ENCODE measurements around the gene SORCS1.

The SORCS1 gene

GRCh38 chr10:106830006-106830405, 334.5 kb downstream of the SORCS1 start:
- H3K9me3 ChIP-seq (replicated peaks; ENCODE audit: insufficient read depth, low read length), result no peaks in the 10 kb centered on the region
- H4K20me1 ChIP-seq (ENCODE audit: insufficient read depth, low read length), result no peaks in the 10 kb centered on the region
- H3K9me2 ChIP-seq (replicated peaks; ENCODE audit: insufficient read depth, low read length), result no peaks in the 10 kb centered on the region
- no peak for DNase-seq
- no peaks in the 10 kb centered on the region for H3K4me1 ChIP-seq (ENCODE audit: low read length)
- H3K27ac ChIP-seq (ENCODE audit: low read length), result no peak overlapping the region
- H3K9ac ChIP-seq (ENCODE audit: low read length), result no peak overlapping the region
- no peaks in the 10 kb centered on the region for H3F3A ChIP-seq (ENCODE audit: insufficient read depth, low read length)
- no peak for TF ChIP-seq EZH2phosphoT487 (IDR thresholded peaks at IDR 0.05; ENCODE audit: low read length)
- H3K4me3 ChIP-seq (ENCODE audit: low read length), result no peak overlapping the region
- H2AFZ ChIP-seq (ENCODE audit: low read length), result no peak overlapping the region
- H3K27me3 ChIP-seq (replicated peaks; ENCODE audit: insufficient read depth, low read length), result no peaks in the 10 kb centered on the region
- H3K36me3 ChIP-seq (replicated peaks; ENCODE audit: insufficient read depth, low read length), result no peaks in the 10 kb centered on the region
- no peak overlapping the region for H3K4me2 ChIP-seq (ENCODE audit: low read depth, low read length)
- no peaks in the 10 kb centered on the region for H3K79me2 ChIP-seq (ENCODE audit: low read length)

- Histone ChIP-seq H3K36me3 (replicated peaks; ENCODE audit: insufficient read depth, low read length) (no peaks in the 10 kb centered on the region), H3K27me3 (replicated peaks; ENCODE audit: insufficient read depth, low read length) (no peaks in the 10 kb centered on the region), H3K4me3 (ENCODE audit: low read length) (no peak overlapping the region), H2AFZ (ENCODE audit: low read length) (no peak overlapping the region), H3K4me1 (ENCODE audit: low read length) (no peaks in the 10 kb centered on the region), H3K4me2 (ENCODE audit: low read depth, low read length) (no peak overlapping the region), H3K9ac (ENCODE audit: low read length) (no peak overlapping the region), H3F3A (ENCODE audit: insufficient read depth, low read length) (no peaks in the 10 kb centered on the region), H3K9me3 (replicated peaks; ENCODE audit: insufficient read depth, low read length) (no peaks in the 10 kb centered on the region), H3K9me2 (replicated peaks; ENCODE audit: insufficient read depth, low read length) (no peaks in the 10 kb centered on the region), H4K20me1 (ENCODE audit: insufficient read depth, low read length) (no peaks in the 10 kb centered on the region), H3K79me2 (ENCODE audit: low read length) (no peaks in the 10 kb centered on the region), H3K27ac (ENCODE audit: low read length) (no peak overlapping the region)
- TF ChIP-seq CTCF (IDR thresholded peaks at IDR 0.05; ENCODE audit: low read length) (no peak), EZH2phosphoT487 (IDR thresholded peaks at IDR 0.05; ENCODE audit: low read length) (no peak), EZH2 (optimal IDR thresholded peaks at IDR 0.05; ENCODE audit: low read depth, low read length) (no peak)
- no peak for DNase-seq
Measured at GRCh38 chr10:106826716-106827115, 337.8 kb downstream of the SORCS1 start.

- no peak overlapping the region for H2AFZ ChIP-seq (ENCODE audit: low read length)
- H3K27me3 ChIP-seq (replicated peaks; ENCODE audit: insufficient read depth, low read length), result no peaks in the 10 kb centered on the region
- DNase-seq, result no peak
- no peaks in the 10 kb centered on the region for H3K36me3 ChIP-seq (replicated peaks; ENCODE audit: insufficient read depth, low read length)
- no peaks in the 10 kb centered on the region for H3K9me3 ChIP-seq (replicated peaks; ENCODE audit: insufficient read depth, low read length)
- H3F3A ChIP-seq (ENCODE audit: insufficient read depth, low read length), result no peaks in the 10 kb centered on the region
- no peaks in the 10 kb centered on the region for H4K20me1 ChIP-seq (ENCODE audit: insufficient read depth, low read length)
- no peaks in the 10 kb centered on the region for H3K9me2 ChIP-seq (replicated peaks; ENCODE audit: insufficient read depth, low read length)
- no peak overlapping the region for H3K9ac ChIP-seq (ENCODE audit: low read length)
- H3K79me2 ChIP-seq (ENCODE audit: low read length), result no peaks in the 10 kb centered on the region
- no peak overlapping the region for H3K4me3 ChIP-seq (ENCODE audit: low read length)
- no peak overlapping the region for H3K27ac ChIP-seq (ENCODE audit: low read length)
- no peak for TF ChIP-seq EZH2phosphoT487 (IDR thresholded peaks at IDR 0.05; ENCODE audit: low read length)
- TF ChIP-seq EZH2 (optimal IDR thresholded peaks at IDR 0.05; ENCODE audit: low read depth, low read length), result no peak
- no peak for TF ChIP-seq CTCF (IDR thresholded peaks at IDR 0.05; ENCODE audit: low read length)
- no peaks in the 10 kb centered on the region for H3K4me1 ChIP-seq (ENCODE audit: low read length)
- no peak overlapping the region for H3K4me2 ChIP-seq (ENCODE audit: low read depth, low read length)
Measured at GRCh38 chr10:106825576-106826364, 338.7 kb downstream of the SORCS1 start.

GRCh38 chr10:106820579-106820978, 343.9 kb downstream of the SORCS1 start:
- Histone ChIP-seq H3K9ac (ENCODE audit: low read length) (no peak overlapping the region), H3K27ac (ENCODE audit: low read length) (no peak overlapping the region), H3F3A (ENCODE audit: insufficient read depth, low read length) (no peaks in the 10 kb centered on the region), H2AFZ (ENCODE audit: low read length) (no peak overlapping the region), H3K27me3 (replicated peaks; ENCODE audit: insufficient read depth, low read length) (no peaks in the 10 kb centered on the region), H3K9me3 (replicated peaks; ENCODE audit: insufficient read depth, low read length) (no peaks in the 10 kb centered on the region), H4K20me1 (ENCODE audit: insufficient read depth, low read length) (no peaks in the 10 kb centered on the region), H3K79me2 (ENCODE audit: low read length) (no peaks in the 10 kb centered on the region), H3K4me3 (ENCODE audit: low read length) (no peak overlapping the region), H3K4me2 (ENCODE audit: low read depth, low read length) (no peak overlapping the region), H3K9me2 (replicated peaks; ENCODE audit: insufficient read depth, low read length) (no peaks in the 10 kb centered on the region), H3K4me1 (ENCODE audit: low read length) (no peaks in the 10 kb centered on the region), H3K36me3 (replicated peaks; ENCODE audit: insufficient read depth, low read length) (no peaks in the 10 kb centered on the region)
- TF ChIP-seq EZH2 (optimal IDR thresholded peaks at IDR 0.05; ENCODE audit: low read depth, low read length) (no peak), EZH2phosphoT487 (IDR thresholded peaks at IDR 0.05; ENCODE audit: low read length) (no peak), CTCF (IDR thresholded peaks at IDR 0.05; ENCODE audit: low read length) (no peak)
- no peak for DNase-seq
